ENCODE data around the gene SCNM1. TPM values are rescaled to one million over a fixed set of nuclear protein-coding genes. Genes with fewer than 3 reads are reported as not detected.

Gene SCNM1
- total RNA-seq, 1 donor from 2014 or later = 40.7 TPM

DNA sequence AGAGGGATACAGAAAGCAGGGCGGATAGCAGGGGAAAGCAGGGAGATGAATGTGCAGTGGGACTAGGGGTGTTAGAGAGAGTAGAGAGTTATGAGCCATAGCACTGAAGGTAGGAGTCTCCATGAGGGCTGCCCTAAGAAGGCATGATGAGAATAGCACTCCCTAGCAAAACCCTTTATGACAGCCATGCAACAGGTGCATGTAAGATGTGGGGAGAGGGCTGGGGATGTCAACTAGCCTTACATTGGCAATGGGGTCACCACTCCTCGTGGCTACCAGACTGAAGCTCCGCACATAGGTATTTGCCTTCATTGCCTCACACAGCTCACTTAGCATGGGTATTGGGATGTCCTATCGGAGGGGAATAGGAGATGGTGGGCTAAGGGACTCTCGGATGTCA, 5.2 kb downstream of the SCNM1 start:
- TF ChIP-seq CTCF (IDR thresholded peaks at IDR 0.05) = no peak
- Mint-ChIP-seq H3K9me3 (ENCODE audit: low read depth) (no peaks in the 10 kb centered on the region), H3K4me3 (ENCODE audit: unreplicated experiment) (no peak overlapping the region), H3K27me3 (ENCODE audit: low read depth) (no peaks in the 10 kb centered on the region), H3K36me3 (ENCODE audit: low read depth) (peaks cover 13% of the 10 kb centered on the region), H3K27ac (ENCODE audit: unreplicated experiment) (no peak overlapping the region), H3K4me1 (ENCODE audit: low read depth) (peaks cover 12% of the 10 kb centered on the region)
- DNase-seq (ENCODE audit: low spot score) = no peak

DNA sequence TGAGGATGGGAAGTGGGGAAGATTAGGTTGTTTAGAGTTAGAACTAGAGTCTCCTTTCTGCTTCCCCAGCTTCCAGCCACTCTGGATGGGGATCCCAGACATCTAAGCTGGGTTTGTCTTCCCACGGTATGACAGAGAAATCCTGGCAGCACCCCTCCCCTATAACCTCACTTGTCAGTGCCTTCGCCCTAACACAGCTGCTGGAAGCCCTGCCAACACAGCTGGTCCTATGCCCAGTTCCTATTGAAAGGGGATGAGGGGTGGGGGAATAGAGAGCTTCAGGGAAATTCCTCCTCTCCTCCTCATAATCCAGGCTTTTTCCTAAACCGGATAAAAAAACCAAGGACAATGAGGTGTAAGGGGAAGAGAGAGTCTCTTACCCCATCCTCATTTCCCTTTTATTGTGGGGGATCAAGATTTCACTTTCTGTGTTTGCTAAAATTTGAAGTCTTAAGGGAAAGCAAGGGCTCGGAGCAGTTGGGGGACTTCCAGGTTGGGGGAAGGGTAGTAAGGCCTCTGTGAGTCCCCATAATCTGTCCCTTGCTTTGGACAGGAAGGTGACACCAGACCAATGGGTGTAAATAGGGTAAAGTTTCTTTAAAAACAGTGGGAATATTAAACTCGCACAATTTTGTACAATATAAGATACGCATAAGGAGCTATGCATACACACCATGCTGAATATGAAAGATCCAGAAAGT, 9.2 kb downstream of the SCNM1 start:
- Mint-ChIP-seq H3K36me3 (ENCODE audit: low read depth) (peaks cover 16% of the 10 kb centered on the region), H3K4me3 (ENCODE audit: unreplicated experiment) (no peak overlapping the region)

DNA sequence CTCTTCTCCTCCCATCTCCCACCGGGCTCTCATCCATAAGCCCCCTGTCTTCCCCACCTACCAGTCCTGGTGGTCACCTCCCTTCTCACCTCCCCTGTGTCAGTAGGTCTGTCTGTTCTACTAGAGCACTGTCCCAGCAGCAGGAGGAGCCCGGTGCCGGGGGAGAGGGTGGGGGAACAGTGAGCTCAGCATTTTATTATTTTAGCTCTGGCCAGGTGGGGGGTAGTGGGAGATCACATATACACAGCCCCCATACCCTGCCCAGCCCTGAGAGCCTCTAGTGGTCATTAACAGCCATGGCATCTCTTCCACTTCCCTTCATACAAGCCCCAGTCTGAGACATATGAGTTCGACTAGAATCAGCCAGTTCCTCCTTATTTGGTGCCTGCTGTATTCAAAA, 9.9 kb downstream of the SCNM1 start, which contains the start of gene TMOD4:
Gene TMOD4, minus strand, starts transcription at position 119 of the 400 bp plus-strand sequence. CDS start 1,106 bp downstream, outside the sequence.
- peak within 1 kb of the TSS; percentile 52 for H3K27ac Mint-ChIP-seq (ENCODE audit: unreplicated experiment)
- H3K36me3 Mint-ChIP-seq (ENCODE audit: low read depth) = peaks cover 19% of the 10 kb centered on the region
- no peaks in the 10 kb centered on the region for H3K4me1 Mint-ChIP-seq (ENCODE audit: low read depth)
- TF ChIP-seq CTCF (IDR thresholded peaks at IDR 0.05) = peak; percentile 75
- no peak within 1 kb of the TSS for H3K4me3 Mint-ChIP-seq (ENCODE audit: unreplicated experiment)
- H3K27me3 Mint-ChIP-seq (ENCODE audit: low read depth) = no peaks in the 10 kb centered on the region
- H3K9me3 Mint-ChIP-seq (ENCODE audit: low read depth) = no peaks in the 10 kb centered on the region
- DNase-seq (ENCODE audit: low spot score) = no peak

More for the DNA sequence above, 9.2 kb downstream of the SCNM1 start:
- no peak for DNase-seq (ENCODE audit: low spot score)
- Mint-ChIP-seq H3K27me3 (ENCODE audit: low read depth) (no peaks in the 10 kb centered on the region), H3K27ac (ENCODE audit: unreplicated experiment) (no peak overlapping the region), H3K4me1 (ENCODE audit: low read depth) (no peaks in the 10 kb centered on the region), H3K9me3 (ENCODE audit: low read depth) (no peaks in the 10 kb centered on the region)
- TF ChIP-seq CTCF (IDR thresholded peaks at IDR 0.05) = no peak

DNA sequence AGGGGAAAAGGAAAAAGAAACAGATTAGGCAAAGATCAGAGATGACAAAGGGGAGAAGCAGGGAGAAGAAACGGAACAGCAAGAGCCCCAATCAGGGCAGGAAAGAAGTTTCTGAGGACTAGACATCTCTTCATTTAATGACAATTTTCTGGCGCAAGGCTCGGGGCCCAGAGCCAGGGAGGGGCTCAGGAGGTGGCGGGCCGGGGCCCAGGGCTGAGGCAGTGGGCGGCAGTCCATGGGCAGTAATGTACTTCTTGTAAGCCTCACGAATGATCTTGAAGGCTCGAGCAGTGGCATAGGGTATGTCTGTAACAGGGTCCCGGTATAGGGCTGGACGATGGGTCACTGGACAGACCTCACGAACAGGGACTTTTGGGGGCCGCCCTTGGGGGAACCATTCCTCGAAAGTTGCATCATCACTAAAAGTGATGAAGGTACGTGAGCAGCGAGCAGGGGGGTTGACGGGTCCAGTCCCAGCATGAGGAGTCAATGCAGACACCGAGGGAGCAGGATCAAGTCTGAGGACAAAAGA, 10.6 kb downstream of the SCNM1 start:
- H3K9me3 Mint-ChIP-seq (ENCODE audit: low read depth) = no peaks in the 10 kb centered on the region
- DNase-seq (ENCODE audit: low spot score) = no peak
- H3K27ac Mint-ChIP-seq (ENCODE audit: unreplicated experiment) = no peak overlapping the region
- no peaks in the 10 kb centered on the region for H3K4me1 Mint-ChIP-seq (ENCODE audit: low read depth)
- TF ChIP-seq CTCF (IDR thresholded peaks at IDR 0.05) = no peak
- H3K27me3 Mint-ChIP-seq (ENCODE audit: low read depth) = no peaks in the 10 kb centered on the region
- H3K36me3 Mint-ChIP-seq (ENCODE audit: low read depth) = peaks cover 26% of the 10 kb centered on the region
- H3K4me3 Mint-ChIP-seq (ENCODE audit: unreplicated experiment) = no peak overlapping the region

DNA sequence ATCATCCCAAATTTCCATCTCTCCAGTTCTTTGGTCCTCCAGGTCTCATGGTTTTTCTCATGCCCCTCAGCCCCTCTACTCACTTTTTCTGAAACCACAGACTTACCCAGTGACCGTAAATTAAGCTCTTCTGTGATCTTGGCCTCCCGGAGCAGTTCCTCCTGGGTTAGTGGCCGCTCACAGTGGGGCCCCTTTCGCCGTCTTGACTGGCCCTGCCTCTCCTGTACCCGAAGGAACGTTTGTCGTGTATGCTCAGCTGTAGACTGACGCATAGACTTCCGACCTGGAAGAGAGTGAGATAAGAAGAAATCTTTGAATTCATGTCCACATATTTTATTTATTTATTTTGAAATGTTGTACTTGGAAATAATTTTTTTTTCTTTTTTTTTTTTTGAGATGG, 18.3 kb downstream of the SCNM1 start:
- Mint-ChIP-seq H3K4me3 (ENCODE audit: unreplicated experiment) (no peak overlapping the region), H3K9me3 (ENCODE audit: low read depth) (no peaks in the 10 kb centered on the region), H3K27me3 (ENCODE audit: low read depth) (no peaks in the 10 kb centered on the region), H3K36me3 (ENCODE audit: low read depth) (peaks cover 36% of the 10 kb centered on the region), H3K27ac (ENCODE audit: unreplicated experiment) (no peak overlapping the region), H3K4me1 (ENCODE audit: low read depth) (peaks cover 14% of the 10 kb centered on the region)
- TF ChIP-seq CTCF (IDR thresholded peaks at IDR 0.05) = no peak
- no peak for DNase-seq (ENCODE audit: low spot score)

Data from chondrocyte (in vitro differentiated cells).